Fibroblast of skin of right biceps (primary cell): Measurements from ENCODE around the gene SLC25A6.
"Not testable (repeated sequence)": the region's sequence is repeated elsewhere in the genome, so short reads cannot be mapped to it uniquely, and the experiment has no call there.

ENCODE experiments used
- DNase-seq: peaks from one replicate; pipeline ENCODE4 v3.0.0-alpha.2; 2013

The SLC25A6 gene

GRCh38 chrX:1351981-1352714, 39.8 kb downstream of the SLC25A6 start:
- no peak for DNase-seq

DNA sequence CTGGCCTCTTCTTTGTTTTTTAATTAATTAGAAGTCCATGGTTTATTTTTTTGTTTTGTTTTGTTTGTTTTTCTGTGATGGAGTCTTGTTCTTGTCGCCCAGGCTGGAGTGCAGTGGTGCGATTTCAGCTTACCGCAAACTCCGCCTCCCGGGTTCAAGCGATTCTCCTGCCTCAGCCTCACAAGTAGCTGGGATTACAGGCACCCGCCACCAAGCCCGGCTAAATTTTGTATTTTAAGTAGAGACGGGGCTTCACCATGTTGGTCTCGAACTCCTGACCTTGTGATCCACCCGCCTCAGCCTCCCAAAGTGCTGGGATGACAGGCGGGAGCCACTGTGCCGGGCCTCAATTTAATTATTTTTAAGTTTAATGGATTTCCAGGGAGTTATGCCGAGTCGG, 42.3 kb downstream of the SLC25A6 start:
- not testable (repeated sequence) for DNase-seq

DNA sequence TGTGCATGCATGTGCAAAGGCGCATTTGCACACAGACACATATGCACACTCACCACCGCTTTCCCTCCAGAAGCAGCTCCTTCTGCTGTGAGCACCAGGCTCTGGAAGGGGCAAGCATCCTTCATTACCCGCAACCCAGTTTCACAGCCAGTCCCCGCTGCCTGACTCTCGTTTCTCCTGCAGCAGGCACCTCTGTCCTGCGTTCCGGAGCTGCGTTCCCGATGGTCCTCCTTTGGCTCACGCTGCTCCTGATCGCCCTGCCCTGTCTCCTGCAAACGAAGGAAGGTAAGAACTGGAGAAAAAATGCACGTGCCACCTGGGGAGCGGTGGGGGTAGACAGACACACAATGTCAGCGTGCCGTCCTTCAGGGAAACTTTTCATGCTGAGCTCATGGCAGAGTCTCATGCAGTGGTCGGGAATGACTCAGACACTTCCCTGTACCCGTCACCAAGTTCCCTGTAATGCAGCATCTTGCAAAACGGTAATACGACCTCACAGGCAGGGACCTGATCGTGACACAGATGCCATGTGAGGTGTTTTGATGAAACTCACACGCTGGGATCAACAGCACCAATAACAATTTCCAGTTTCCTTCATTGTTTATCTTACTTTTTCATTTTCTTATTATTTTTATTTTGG, 50.2 kb downstream of the SLC25A6 start:
- DNase-seq = no peak

- no peak for DNase-seq
These were observed 54.7 kb downstream of the SLC25A6 start for GRCh38 chrX:1336948-1337779.

- no peak for DNase-seq
These were observed 55.5 kb downstream of the SLC25A6 start, which contains the start of gene IL3RA for GRCh38 chrX:1336331-1336943. IL3RA (plus strand) TSS chrX:1336785; CDS start chrX:1341766, 4,981 bp downstream.
